Left lung (tissue), 10 donors: Measurements from ENCODE around the gene ELF2. TPM values are rescaled to one million over a fixed set of nuclear protein-coding genes. Genes with fewer than 3 reads are reported as not detected.
A peak's percentile ranks its signal among the peaks of the same experiment; 100 is the strongest.

ENCODE experiments used
- ATAC-seq: fragments of 200-7000 bp; cut with Tn5 transposase; one replicate; pipeline ENCODE4 v1.9.1; 2020; ENCODE audit warnings: moderate library complexity
- DNase-seq, 4 donors: peaks; one replicate each; pipeline ENCODE4 v3.0.0-alpha.2; 2013 to 2020
- H3K27ac ChIP-seq, 2 donors: fragments of 200-600 bp; sonication (generic) in 1 of 2; one replicate each; pipeline versions ENCODE4 v1.5.0 to v1.8.0; 2020 to 2021
- H3K27me3 ChIP-seq, 2 donors: fragments of 200-600 bp; sonication (generic) in 1 of 2; one replicate each; pipeline versions ENCODE4 v1.5.0 to v1.8.0; 2020 to 2021
- H3K36me3 ChIP-seq, 2 donors: fragments of 200-600 bp; sonication (generic) in 1 of 2; one replicate each; pipeline versions ENCODE4 v1.5.0 to v1.8.0; 2020 to 2021
- H3K4me1 ChIP-seq, 2 donors: fragments of 200-600 bp; one replicate each; pipeline ENCODE4 v1.8.0; 2021
- H3K4me3 ChIP-seq, 2 donors: fragments of 200-600 bp; sonication (generic) in 1 of 2; one replicate each; pipeline versions ENCODE4 v1.5.0 to v1.8.0; 2020 to 2021; ENCODE audit warnings: mild to moderate bottlenecking in 1 of 2
- H3K9me3 ChIP-seq, 2 donors: fragments of 200-600 bp; sonication (generic) in 1 of 2; one replicate each; pipeline versions ENCODE4 v1.5.0 to v1.8.0; 2020 to 2021
- CTCF ChIP-seq, 2 donors: fragments of 200-600 bp; sonication (generic) in 1 of 2; IDR thresholded peaks; one replicate each; pipeline versions ENCODE4 v1.5.0 to v1.8.0; 2021; ENCODE audit warnings: antibody characterized with exemption in 2 of 2
- intact Hi-C, 2 donors: fragments of 100-400 bp; cut with DNase I; formaldehyde crosslinking; loops; one replicate each; pipeline versions ENCODE4 v1.11.2 to v1.14.2; 2022
- polyA plus RNA-seq, 6 donors: library from polyadenylated mRNA; unstranded; fragments of 120-200 nt; gene quantifications; one replicate each; pipeline ENCODE4 v1.2.1, GENCODE V29; 2013; ENCODE audit not compliant: insufficient read length in 6 of 6
- total RNA-seq, 2 donors: library from RNA; stranded (reverse); fragmentation: NEBNext Ultra II Directional; extraction: Animal tissue kit (Norgen Biotek cat#: 25700); gene quantifications; one replicate each; pipeline ENCODE4 v1.2.1, GENCODE V29; 2021
- donor health status: DM: no; HTN: yes; CAD: no.
- donor health status: DM: no; HTN: no; CAD: no.

ELF2 gene
- total and polyA plus RNA-seq, 8 donors: 37.3 to 82.6 (median 70.4) TPM

GRCh38 chr4:139083607-139083955, 93.4 kb downstream of the ELF2 start:
- TF ChIP-seq CTCF (IDR thresholded peaks at IDR 0.05): no peak
- Histone ChIP-seq H3K27ac (peak overlapping the region; percentile 94 to 95), H3K36me3 (no peaks in the 10 kb centered on the region), H3K27me3 (no peaks in the 10 kb centered on the region), H3K4me1 (peaks cover 20 to 46% of the 10 kb centered on the region in 2 donors), H3K9me3 (no peaks in the 10 kb centered on the region), H3K4me3 (peak overlapping the region; percentile 66 to 82)
- intact Hi-C loops: loop anchor here in 1 of 2 donors (10.0 kb wide), 1 partner anchor 49 kb away; no protein-coding TSS in a partner anchor
- peak; percentile 65 for ATAC-seq
- DNase-seq: peak in 3 of 4 donors; percentile 61 to 88 (median 61)

GRCh38 chr4:139082750-139083606, 94.0 kb downstream of the ELF2 start:
- ATAC-seq: peak; percentile 90
- H3K36me3 ChIP-seq: no peaks in the 10 kb centered on the region
- no peaks in the 10 kb centered on the region for H3K9me3 ChIP-seq
- DNase-seq: peak; percentile 96 to 98 (median 96)
- peaks cover 20 to 52% of the 10 kb centered on the region in 2 donors for H3K4me1 ChIP-seq
- no peaks in the 10 kb centered on the region for H3K27me3 ChIP-seq
- H3K27ac ChIP-seq: peak overlapping the region; percentile 94 to 95
- peak overlapping the region; percentile 66 to 82 for H3K4me3 ChIP-seq
- TF ChIP-seq CTCF (IDR thresholded peaks at IDR 0.05): no peak
- intact Hi-C loops: loop anchor here in 1 of 2 donors (10.0 kb wide), 1 partner anchor 48 kb away; no protein-coding TSS in a partner anchor

GRCh38 chr4:139078926-139079325, 98.1 kb downstream of the ELF2 start:
- no peak overlapping the region for H3K27ac ChIP-seq
- H3K4me3 ChIP-seq: no peak overlapping the region
- H3K9me3 ChIP-seq: no peaks in the 10 kb centered on the region
- H3K27me3 ChIP-seq: no peaks in the 10 kb centered on the region
- H3K4me1 ChIP-seq: peaks cover 22 to 66% of the 10 kb centered on the region in 2 donors
- ATAC-seq (no peak), DNase-seq (no peak)
- no peaks in the 10 kb centered on the region for H3K36me3 ChIP-seq
- no peak for TF ChIP-seq CTCF (IDR thresholded peaks at IDR 0.05)
- intact Hi-C loops: no loop called here

GRCh38 chr4:139077567-139078355, 99.3 kb downstream of the ELF2 start:
- Histone ChIP-seq H3K9me3 (no peaks in the 10 kb centered on the region), H3K27me3 (no peaks in the 10 kb centered on the region), H3K27ac (no peak overlapping the region), H3K36me3 (peaks cover 0 to 3% of the 10 kb centered on the region in 2 donors), H3K4me3 (no peak overlapping the region), H3K4me1 (peaks cover 22 to 66% of the 10 kb centered on the region in 2 donors)
- intact Hi-C loops: no loop called here
- TF ChIP-seq CTCF (IDR thresholded peaks at IDR 0.05): no peak
- DNase-seq: no peak
- ATAC-seq: no peak
